B cell (primary cell): ENCODE measurements around the gene COBL.

Experiments
- CTCF ChIP-seq: fragments of 200-600 bp; IDR thresholded peaks from one replicate; pipeline ENCODE4 v1.8.0; 2022; ENCODE audit warnings: antibody characterized with exemption, mild to moderate bottlenecking
- EZH2 ChIP-seq: IDR thresholded peaks from 2 replicates; pipeline ENCODE4 v1.6.1; 2012; ENCODE audit warnings: borderline replicate concordance, low read depth, mild to moderate bottlenecking, moderate library complexity, low read length; ENCODE audit not compliant: insufficient read depth, poor library complexity, severe bottlenecking

- no peak for TF ChIP-seq CTCF
- TF ChIP-seq EZH2 = no peak
Observed at GRCh38 chr7:51234139-51234538, 82.5 kb downstream of the COBL start.
